Measurements from ENCODE around the gene PIK3R3.

GRCh38 chr1:46175243-46175642 is 42.8 kb upstream of the PIK3R3 start:
- TF ChIP-seq CTCF (IDR thresholded peaks at IDR 0.05) = no peak
- TF ChIP-seq POLR2A (IDR thresholded peaks at IDR 0.05) = no peak
